GM19397 (cell line): Measurements from ENCODE around the gene CCT2.

ENCODE experiments used
- ATAC-seq: cut with Tn5 transposase; IDR thresholded peaks from one replicate; pipeline ENCODE4 v1.9.1; 2021; ENCODE audit warnings: mild to moderate bottlenecking, moderate library complexity; ENCODE audit not compliant: unreplicated experiment

The CCT2 gene

GRCh38 chr12:69639400-69640016 lies 54.2 kb downstream of the CCT2 start:
- peak; percentile 83 for ATAC-seq

GRCh38 chr12:69641546-69641945 lies 56.3 kb downstream of the CCT2 start:
- no peak for ATAC-seq

GRCh38 chr12:69642531-69642930 lies 57.3 kb downstream of the CCT2 start:
- no peak for ATAC-seq

- ATAC-seq = no peak
These were observed 59.3 kb downstream of the CCT2 start for GRCh38 chr12:69644511-69644910.

- no peak for ATAC-seq
These were observed 59.8 kb downstream of the CCT2 start for GRCh38 chr12:69645031-69645430.

GRCh38 chr12:69647178-69647577 lies 61.9 kb downstream of the CCT2 start:
- no peak for ATAC-seq

GRCh38 chr12:69648476-69648875 lies 63.2 kb downstream of the CCT2 start:
- ATAC-seq = no peak

GRCh38 chr12:69649529-69649928 lies 64.3 kb downstream of the CCT2 start:
- no peak for ATAC-seq
